Subcutaneous adipose tissue (tissue), 4 donors: ENCODE measurements around the gene KIAA1143. TPM values are rescaled to one million over a fixed set of nuclear protein-coding genes. Genes with fewer than 3 reads are reported as not detected.

Experiments
- CTCF ChIP-seq: fragments of 450-650 bp; IDR thresholded peaks from one replicate; pipeline ENCODE4 v1.5.1; 2016; ENCODE audit warnings: low read depth, mild to moderate bottlenecking, control low read depth, antibody characterized with exemption, moderate library complexity
- total RNA-seq, 4 donors: library from RNA; depleted of rRNA; stranded (reverse); fragments of >200 nt; gene quantifications; one replicate each; pipeline ENCODE4 v1.1.0, GENCODE V29; 2016

The KIAA1143 gene
- 10 to 100 TPM; 21.5 to 27.1 (median 25.0) TPM for total RNA-seq

GRCh38 chr3:44761424-44762169 is at the start of gene KIAA1143, which contains the start of gene KIF15:
TSS of gene KIAA1143 (minus strand) at chr3:44761619. CDS start at chr3:44761602, 17 bp downstream.
TSS of gene KIF15 (plus strand) at chr3:44761794. CDS start at chr3:44761866, 72 bp downstream.
- no peak for TF ChIP-seq CTCF

GRCh38 chr3:44805960-44806359 is 44.5 kb upstream of the KIAA1143 start:
- no peak for TF ChIP-seq CTCF

- TF ChIP-seq CTCF: no peak
Measured at GRCh38 chr3:44803298-44803697, 41.9 kb upstream of the KIAA1143 start.

GRCh38 chr3:44802011-44802410 is 40.6 kb upstream of the KIAA1143 start:
- no peak for TF ChIP-seq CTCF

GRCh38 chr3:44795197-44795596 is 33.8 kb upstream of the KIAA1143 start:
- TF ChIP-seq CTCF: no peak

- TF ChIP-seq CTCF: no peak
Measured at GRCh38 chr3:44782891-44783290, 21.5 kb upstream of the KIAA1143 start.

GRCh38 chr3:44772099-44772442 is 10.7 kb upstream of the KIAA1143 start:
- TF ChIP-seq CTCF: no peak
